ENCODE results near the gene INTS2. TPM values are rescaled to one million over a fixed set of nuclear protein-coding genes. Genes with fewer than 3 reads are reported as not detected.
"Not testable (repeated sequence)": the region's sequence is repeated elsewhere in the genome, so short reads cannot be mapped to it uniquely, and the experiment has no call there.

Gene INTS2
- total RNA-seq, 1 experiment from 2014 or later: 11.6 TPM

DNA sequence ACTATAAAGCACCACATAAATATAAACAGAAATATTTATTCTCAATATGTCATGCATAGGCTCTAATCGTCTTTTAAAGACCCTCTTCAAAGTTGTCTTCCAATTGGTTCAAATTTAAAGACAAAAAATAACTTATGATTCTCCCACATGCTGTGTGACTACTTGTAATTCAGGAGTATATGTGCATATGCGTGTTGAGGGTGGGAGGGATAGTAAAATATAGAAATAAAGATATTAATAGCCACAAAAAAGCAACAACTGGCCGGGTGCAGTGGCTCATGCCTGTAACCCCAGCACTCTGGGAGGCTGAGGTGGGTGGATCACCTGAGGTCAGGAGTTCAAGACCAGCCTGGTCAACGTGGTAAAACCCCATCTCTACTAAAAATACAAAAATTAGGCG lies 33.5 kb downstream of the INTS2 start:
- not testable (repeated sequence) for DNase-seq (ENCODE audit: low read depth)

DNA sequence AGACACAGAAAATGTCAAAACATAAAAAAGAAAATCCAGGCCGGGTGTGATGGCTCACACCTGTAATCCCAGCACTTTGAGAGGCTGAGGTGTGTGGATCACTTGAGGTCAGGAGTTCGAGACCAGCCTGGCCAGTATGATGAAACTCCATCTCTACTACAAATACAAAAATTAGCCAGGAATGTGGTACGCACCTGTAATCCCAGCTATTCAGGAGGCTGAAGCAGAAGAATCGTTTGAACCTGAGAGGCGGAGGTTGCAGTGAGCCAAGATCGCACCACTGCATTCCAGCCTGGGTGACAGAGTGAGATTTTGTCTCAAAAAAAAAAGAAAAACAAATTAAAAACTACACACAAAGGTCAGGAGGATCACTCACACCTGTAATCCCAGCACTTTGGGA lies 40.0 kb downstream of the INTS2 start:
- DNase-seq (ENCODE audit: low read depth): not testable (repeated sequence)

DNA sequence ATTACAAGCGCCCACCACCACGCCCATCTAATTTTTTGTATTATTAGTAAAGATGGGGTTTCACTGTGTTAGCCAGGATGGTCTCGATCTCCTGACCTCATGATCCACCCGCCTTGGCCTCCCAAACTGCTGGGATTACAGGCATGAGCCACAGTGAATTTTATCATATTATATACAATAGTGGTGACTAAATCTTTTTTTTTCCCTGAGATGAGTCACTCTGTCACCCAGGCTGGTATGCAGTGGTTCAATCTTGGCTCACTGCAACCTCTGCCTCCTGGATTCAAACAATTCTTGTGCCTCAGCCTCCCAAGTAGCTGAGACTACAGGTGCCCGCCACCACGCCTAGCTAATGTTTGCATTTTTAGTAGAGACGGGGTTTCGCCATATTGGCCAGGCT lies 41.9 kb downstream of the INTS2 start:
- DNase-seq (ENCODE audit: low read depth): peak; percentile 73

DNA sequence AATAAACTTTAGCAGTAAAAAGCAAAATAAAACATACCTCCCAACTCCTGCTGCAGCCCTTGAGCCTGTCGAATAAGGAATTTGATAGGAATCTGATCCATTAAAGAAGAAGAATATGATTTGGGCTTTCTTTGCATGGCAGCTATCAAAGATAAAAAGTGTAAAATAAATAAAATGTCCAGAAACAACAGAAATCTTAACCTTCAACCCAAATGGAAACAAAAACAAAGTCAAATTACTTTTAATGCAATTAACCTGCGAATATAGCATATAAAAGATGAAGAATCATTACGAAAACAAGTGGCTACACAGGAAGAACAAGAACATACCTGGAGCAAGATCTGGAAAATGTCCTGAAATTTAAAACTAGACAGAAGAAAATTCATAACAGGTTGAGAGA lies 42.9 kb downstream of the INTS2 start:
- no peak for DNase-seq (ENCODE audit: low read depth)

DNA sequence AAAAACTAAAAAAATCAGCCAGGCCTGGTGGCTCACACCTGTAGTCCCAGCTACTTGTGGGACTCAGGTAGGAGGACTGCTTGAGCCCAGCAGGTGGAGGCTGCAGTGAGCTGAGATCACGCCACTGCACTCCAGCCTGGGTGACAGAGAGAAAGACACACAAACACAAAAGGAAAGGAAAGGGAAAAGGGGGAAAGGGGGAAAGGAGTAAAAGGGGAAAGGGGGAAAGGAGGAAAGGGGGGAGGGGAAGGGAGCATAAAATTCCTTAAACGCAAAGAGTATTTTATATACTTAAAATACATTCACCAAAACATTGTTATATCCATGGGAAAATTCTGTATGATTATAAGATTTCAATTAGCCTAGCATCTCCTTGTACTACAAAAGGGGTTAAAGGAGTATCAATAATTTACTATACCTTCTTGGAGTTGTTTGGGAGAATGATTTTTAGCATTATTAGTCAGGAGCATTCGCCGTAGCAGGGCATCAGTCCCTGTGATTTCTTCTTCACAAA lies 47.1 kb downstream of the INTS2 start:
- no peak for DNase-seq (ENCODE audit: low read depth)

DNA sequence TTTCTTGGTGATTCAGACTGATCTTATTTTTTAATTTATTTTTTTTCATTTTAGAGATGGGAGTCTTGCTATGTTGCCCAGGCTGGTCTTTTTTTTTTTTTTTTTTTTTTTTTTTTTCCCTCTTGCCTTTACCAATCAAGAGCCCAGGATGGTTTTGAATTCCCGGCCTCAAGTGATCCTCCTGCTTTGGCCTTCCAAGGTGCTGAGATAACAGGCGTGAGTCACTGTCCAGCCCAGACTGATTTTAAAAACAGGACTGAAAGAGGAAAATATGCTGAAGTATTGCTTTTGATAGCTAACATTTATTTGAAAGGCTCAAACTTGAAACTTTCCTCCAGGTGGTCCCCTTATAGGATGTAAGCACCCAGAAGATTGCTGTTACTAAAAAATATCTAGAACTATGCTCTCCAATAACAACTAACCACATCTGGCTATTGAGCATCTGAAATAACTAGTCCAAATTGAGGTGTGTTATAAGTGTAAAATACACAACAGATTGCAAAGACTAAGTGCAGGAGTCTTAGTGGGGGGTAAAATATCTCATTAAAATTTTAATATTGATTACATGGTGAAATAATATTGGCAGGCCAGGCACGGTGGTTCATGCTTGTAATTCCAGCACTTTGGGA lies 48.7 kb downstream of the INTS2 start:
- DNase-seq (ENCODE audit: low read depth): no peak

DNA sequence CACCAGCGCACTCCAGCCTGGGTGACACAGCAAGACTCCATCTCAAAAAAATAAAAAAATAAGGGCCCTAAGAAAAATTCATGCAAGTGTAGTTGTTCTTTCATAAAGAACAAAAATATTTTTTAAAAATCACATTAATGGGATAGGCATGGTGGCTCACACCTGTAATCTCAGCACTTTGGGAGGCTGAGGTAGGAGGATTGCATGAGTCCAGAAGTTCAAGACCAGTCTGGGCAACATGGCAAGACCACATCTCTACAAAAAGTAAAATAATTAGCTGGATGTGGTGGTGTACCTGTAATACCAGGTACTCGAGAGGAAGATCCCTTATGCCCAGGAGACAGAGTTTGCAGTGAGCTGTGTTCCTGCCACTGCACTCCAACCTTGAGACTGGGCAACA lies 49.3 kb downstream of the INTS2 start:
- DNase-seq (ENCODE audit: low read depth): no peak

DNA sequence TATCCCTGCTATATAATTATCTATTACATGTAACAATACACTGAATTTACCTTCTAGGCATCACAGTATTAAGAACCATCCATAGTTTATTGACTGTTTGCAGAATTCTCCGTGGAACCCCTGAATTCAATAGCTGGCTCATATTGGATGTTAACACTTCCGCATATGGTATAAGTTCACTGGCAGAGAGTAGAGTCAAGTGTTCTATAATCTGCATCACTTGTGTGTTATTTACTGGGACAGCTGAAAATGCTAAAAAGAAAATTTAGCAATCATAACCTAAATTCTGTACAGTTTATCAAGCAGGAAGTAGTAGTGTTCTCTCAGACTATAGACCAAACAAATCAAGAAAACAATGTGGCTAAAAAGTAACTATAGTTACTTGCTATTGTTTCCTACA lies 49.9 kb downstream of the INTS2 start:
- no peak for DNase-seq (ENCODE audit: low read depth)

DNA sequence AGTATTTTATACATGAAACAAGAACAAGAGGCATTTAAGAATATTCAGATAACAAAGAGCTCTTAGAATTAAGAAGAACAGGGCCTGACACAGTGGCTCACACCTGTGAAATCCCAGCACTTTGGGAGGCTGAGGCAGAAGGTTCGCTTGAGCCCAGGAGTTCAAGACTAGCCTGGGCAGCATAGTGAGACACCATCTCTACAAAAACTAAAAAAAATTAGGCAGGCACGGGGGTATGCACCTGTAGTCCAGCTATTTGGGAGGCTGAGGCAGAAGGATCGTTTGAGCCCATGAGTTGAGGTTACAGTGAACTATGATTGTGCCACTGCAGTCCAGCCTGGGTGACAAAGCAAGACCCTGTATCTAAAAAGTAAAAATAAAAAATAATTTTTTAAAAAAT lies 52.0 kb downstream of the INTS2 start:
- no peak for DNase-seq (ENCODE audit: low read depth)

DNA sequence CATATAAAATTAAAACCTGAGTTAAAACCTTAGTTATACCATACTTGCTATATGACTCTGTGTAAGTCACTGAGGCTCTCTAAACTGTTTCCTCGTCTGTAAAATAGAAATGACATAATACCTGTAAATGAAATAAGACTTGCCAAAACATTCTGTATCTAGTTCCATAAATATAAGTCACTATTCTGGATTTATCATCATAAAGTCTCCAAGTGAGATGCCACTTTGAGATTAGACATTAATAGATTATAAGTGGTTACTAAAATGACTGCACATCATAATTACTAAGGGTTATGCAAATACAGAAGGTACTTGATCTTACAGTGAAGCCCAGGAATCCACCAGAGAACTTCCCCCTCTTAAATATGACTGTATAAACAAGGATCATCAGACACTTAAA lies 52.5 kb downstream of the INTS2 start:
- no peak for DNase-seq (ENCODE audit: low read depth)

DNA sequence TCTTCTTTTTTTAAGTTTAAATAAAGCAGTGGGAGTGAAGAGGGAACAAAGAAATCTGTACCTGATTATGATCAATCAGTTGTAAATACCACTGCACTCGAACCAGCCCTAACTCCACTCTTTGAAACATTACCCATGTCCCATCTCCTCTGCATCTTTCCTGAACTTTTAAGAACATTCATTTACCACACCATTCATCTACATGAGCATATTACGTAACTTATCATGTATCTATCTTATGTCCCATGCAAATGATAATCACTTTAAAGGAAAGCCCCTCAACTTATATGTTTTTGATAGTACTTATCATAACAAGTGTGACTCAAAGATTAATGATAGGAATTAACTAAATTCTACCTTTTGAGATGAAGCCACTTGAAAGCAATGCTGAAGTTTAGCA lies 53.7 kb downstream of the INTS2 start:
- DNase-seq (ENCODE audit: low read depth): no peak

DNA sequence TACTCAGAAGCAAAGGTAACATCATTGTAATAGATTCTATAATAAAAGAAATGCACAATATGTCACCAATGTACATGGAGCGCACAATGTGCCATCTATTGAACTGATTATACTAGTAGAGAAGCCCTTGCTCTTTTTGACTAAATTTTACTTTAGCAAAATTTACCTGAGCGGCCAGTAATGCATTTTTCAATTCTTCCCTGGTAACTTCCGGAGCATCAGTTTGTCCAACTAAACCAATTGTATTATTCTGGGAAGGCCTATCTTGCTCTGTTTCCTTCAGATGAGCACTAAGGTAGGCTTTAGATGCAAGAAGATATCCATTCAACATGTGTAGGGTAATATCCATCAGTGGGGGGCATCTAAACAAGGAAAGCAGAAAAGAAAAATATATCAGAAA lies 55.7 kb downstream of the INTS2 start:
- no peak for DNase-seq (ENCODE audit: low read depth)

DNA sequence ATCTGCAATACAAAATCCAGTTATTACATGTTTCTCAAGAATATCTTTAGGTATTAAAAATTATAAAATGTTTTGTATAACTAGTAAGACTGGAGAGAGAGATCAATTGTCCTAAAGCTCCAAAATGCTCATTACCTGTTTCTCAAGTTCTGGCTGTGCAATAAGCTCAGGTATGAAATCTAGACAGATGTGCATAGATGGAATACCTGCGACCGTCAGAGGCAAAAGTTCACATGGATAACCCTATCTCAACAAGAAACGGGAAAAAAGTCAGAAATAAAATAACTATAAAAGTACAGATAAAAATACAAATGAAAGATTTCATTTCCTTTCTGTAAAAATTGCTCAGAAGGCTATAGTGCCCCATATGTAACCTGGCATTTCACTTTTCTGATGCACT lies 58.6 kb downstream of the INTS2 start:
- DNase-seq (ENCODE audit: low read depth): no peak

DNA sequence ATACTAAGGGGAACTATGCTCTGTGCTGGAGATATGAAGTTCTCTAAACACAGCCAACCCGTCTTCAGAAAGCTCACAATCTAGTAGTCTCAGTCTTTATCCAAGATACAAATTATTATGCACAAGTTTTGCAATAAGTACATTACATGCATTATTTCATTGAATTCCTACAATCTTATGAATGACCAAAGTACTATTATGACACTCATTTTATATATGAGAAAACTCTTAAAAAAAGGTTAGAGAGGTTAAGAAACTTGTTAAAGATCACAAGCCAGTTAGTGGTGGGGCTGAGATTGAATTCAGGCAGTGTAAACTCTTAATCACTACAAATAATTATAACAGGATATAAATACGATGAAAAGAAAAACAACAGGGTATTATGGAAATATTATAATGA lies 59.7 kb downstream of the INTS2 start:
- DNase-seq (ENCODE audit: low read depth): no peak

DNA sequence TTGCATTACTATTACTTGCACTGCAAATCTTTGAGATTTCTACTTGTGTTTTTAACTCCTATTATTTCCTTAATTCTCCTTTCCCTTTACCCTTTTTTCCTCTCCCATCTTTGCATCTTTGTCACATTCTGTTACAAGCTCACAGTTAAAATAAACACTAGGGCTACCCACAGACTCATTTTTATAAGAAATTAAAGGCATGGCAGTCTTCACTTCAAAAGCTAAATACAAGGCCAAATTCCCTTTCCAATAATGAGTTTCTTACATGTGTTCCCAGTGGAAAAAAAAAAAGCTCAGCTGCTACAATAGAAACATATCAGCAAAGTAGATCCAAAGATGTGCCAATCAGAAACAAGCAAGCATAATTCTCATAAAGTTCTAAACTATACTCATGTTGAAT lies 60.7 kb downstream of the INTS2 start:
- DNase-seq (ENCODE audit: low read depth): no peak

DNA sequence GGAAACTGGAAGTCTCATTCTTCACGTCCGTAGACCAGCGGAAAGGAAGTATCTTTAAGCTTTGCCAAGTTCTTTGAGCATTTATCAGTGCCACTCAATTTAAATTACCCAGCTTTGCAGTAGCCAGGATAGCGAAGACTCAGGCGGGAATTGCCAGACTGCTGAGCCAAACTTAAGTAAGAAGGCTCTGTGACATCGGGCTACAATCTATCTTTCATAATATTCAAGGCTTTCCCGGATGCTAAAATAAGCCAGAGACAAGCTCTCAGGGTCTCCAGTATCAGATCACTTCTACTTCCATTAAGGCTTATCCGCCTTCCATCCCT lies 64.0 kb downstream of the INTS2 start:
- no peak for DNase-seq (ENCODE audit: low read depth)

DNA sequence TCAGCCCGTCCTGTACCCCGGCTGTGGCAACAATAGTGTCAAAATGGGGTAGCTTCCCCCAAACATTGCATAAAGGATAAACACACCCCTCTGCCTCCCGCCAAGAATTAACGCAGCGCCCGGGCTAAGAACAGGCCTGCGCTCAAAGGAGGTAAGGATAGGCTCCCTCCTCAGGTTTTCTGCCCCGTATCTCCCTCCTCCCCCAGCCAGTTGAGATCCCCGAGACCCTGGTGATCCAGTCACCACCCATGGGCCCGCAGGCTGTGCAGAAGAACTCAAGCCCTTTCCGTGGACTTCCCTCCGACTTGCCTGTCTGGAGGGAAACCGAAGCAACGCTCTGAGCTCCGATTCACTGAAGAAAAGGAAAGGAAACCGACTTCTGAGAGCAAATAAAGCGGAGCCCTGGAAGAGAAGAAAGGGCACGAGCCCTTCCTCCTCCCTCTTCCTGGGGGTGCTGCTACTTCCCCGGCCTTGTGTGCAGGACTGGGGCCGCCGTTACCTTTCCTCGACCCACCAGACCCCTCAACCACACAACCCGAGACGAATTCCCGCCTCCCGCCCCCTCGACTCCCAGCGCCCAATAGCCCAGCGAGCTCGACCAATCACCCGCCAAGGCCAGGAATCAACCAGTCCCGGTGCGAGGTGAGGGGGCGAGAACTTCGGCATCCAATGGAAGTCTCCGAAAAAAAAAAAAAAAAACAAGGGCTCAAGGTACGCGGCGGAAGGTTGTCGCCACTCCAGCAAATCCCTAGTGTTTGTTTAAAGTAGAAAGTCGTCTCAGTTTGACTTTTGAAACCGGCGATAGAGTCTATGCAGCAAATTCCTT lies 64.6 kb downstream of the INTS2 start, which contains the start of gene BRIP1:
BRIP1 (minus strand) TSS at position 554 of the 826 bp plus-strand sequence. CDS start 1,989 bp downstream, outside the sequence.
- peak; percentile 97 for DNase-seq (ENCODE audit: low read depth)

DNA sequence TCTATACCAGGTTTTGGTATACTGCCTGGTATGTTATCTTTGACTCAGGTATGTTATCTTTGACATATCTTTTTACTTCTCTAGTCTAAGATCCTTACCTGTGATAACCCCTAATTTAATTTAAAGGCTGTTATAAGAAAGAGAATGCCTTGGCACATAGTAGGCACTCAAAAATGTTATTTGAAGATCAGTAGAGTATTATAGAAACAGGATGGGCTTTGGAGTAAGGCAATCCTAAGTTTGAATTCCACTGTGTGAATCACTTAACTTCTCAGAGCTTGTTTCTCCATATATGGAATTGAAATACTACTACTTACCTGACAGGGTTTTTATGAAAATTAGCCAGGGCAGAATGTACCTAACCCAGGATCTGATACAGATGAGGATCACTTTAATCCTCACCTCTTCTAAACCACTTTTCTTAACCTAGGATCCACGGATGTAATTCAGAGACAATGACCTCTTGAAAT lies 65.6 kb downstream of the INTS2 start:
- peak; percentile 42 for DNase-seq (ENCODE audit: low read depth)

DNA sequence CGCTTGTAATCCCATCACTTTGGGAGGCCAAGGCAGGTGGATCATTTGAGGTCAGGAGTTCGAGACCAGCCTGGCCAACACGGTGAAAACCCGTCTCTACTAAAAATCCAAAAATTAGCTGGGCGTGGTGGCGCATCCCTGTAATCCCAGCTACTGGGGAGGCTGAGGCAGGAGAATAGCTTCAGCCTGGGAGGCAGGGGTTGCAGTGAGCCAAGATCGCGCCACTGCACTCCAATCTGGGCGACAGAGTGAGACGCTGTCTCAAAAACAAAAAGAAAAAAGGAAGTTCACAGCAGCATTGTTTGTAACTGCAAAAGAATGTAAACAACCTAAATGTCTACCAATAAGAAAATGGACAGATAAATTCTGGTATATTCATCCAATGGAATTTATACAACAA lies 67.4 kb downstream of the INTS2 start:
- DNase-seq (ENCODE audit: low read depth): not testable (repeated sequence)

DNA sequence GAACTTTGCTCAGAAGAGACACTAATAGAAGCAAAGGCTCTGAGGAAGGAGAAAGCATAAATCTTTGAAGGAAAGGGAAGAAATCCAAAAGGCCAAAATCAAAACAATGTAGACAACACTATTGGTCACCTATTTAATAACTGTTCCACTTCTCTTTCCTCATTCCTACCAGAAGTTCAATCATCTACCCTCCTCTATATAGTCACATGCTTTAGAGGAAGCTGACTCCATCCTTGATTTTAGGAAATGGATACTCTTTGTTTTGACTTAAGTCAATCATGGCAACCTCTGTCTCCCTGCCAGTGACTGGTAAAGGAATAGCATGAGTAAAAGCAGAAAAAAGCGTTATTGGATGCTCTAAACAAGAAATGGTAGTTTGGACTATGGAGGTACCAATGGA lies 71.7 kb downstream of the INTS2 start:
- no peak for DNase-seq (ENCODE audit: low read depth)

DNA sequence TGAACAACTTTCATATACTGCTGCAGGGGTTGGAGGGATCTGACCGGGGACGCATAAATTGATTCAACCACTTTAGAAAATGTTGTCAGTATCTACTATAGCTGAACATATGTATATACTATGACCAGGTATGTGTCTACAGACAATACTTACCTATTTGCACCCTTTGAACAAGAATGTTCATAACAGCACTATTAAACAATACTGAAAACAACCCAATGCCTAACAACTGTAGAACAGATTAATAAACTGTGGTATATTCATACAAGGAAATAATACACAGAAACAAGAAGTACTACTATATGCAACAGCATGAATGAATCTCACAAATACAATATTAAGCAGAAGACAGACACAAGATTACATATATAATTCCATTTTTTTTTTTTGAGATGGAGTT lies 74.9 kb downstream of the INTS2 start:
- DNase-seq (ENCODE audit: low read depth): no peak

DNA sequence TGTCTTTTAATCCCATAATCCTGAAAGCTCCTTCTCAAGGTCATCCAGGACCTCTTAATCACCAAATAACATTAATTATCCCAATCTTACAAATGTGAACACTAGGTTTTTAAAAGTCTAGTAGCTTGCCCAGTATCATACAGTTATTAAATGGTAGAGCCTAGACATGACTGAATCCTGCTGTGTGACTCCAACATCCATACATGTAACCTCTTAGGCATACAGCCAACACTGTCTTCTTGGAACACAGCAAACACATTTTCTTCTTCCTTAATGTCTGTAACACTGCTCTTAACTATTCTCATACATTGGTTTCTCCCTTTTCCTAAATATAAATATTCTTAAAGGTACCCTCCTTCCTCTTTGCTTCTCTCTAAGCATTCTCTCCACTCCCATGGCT lies 78.1 kb downstream of the INTS2 start:
- DNase-seq (ENCODE audit: low read depth): no peak

DNA sequence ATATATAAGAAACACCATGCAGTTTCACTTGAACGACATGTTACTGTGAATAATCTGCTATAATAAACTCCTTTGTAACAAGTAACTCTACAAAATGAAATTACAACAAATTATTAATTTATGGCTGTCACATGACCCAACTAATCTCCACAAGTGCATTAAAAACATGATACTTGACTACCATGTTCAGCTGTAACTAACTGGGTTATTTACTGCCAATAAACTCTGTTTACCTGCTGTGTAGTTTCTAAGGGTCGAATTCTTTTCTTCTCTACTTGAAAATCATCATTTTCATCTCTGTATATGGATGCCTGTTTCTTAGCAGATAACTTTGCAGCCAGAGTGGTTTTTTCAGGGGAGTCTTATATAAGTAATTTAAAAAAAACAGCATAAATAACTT lies 78.9 kb downstream of the INTS2 start:
- DNase-seq (ENCODE audit: low read depth): no peak

All from HT1080 (cell line).